AG10803 (cell line): ENCODE data around the gene SKIDA1.

Source experiments
- DNase-seq: peaks from one replicate; pipeline ENCODE4 v3.0.0; 2010; ENCODE audit warnings: low read depth
- H3K4me3 ChIP-seq: 2 replicates; pipeline ENCODE4 v1.5.1; 2011; ENCODE audit warnings: mild to moderate bottlenecking, low read length, control low read depth
- CTCF ChIP-seq: conservative IDR thresholded peaks from 2 replicates; pipeline ENCODE4 v1.5.1; 2011; ENCODE audit warnings: mild to moderate bottlenecking, low read length, control low read depth, inconsistent platforms

SKIDA1 gene

GRCh38 chr10:21496343-21497176 lies 28.9 kb downstream of the SKIDA1 start:
- H3K4me3 ChIP-seq = peak overlapping the region; percentile 91
- peak; percentile 38 for DNase-seq
- peak; percentile 40; the same call in 1 of the 2 replicates for TF ChIP-seq CTCF

GRCh38 chr10:21495752-21496342 lies 29.6 kb downstream of the SKIDA1 start:
- H3K4me3 ChIP-seq = peak overlapping the region; percentile 91
- peak; percentile 74 for DNase-seq
- TF ChIP-seq CTCF = peak; percentile 57

- DNase-seq = no peak
- TF ChIP-seq CTCF = no peak
These were observed 30.3 kb downstream of the SKIDA1 start for GRCh38 chr10:21495002-21495751.

GRCh38 chr10:21494191-21495001 lies 31.1 kb downstream of the SKIDA1 start:
- no peak for TF ChIP-seq CTCF
- H3K4me3 ChIP-seq = peak overlapping the region; percentile 91
- DNase-seq = peak; percentile 28

More at GRCh38 chr10:21495002-21495751, 30.3 kb downstream of the SKIDA1 start:
- peak overlapping the region; percentile 91 for H3K4me3 ChIP-seq

- no peak for DNase-seq
- H3K4me3 ChIP-seq = peak overlapping the region; percentile 91
- TF ChIP-seq CTCF = no peak
These were observed 31.7 kb downstream of the SKIDA1 start for GRCh38 chr10:21493784-21494183.

GRCh38 chr10:21492421-21492820 lies 33.1 kb downstream of the SKIDA1 start:
- H3K4me3 ChIP-seq = no peak overlapping the region
- DNase-seq = no peak
- no peak for TF ChIP-seq CTCF
